Astrocyte (in vitro differentiated cells and primary cell): ENCODE results near the gene VARS1.

ENCODE experiments used
- CTCF ChIP-seq: IDR thresholded peaks from 2 replicates; pipeline ENCODE4 v1.5.1; 2011; ENCODE audit warnings: low read depth, mild to moderate bottlenecking, inconsistent platforms, low read length, moderate library complexity; ENCODE audit not compliant: insufficient read depth
- EZH2 ChIP-seq: IDR thresholded peaks from 2 replicates; pipeline ENCODE4 v1.6.1; 2012; ENCODE audit warnings: mild to moderate bottlenecking, low read length, inconsistent platforms; ENCODE audit not compliant: insufficient read depth

GRCh38 chr6:31779908-31780307, 15.6 kb downstream of the VARS1 start:
- TF ChIP-seq CTCF (no peak), EZH2 (no peak)
